WERI-Rb-1 (cell line): ENCODE data around the gene RASAL2.
"Not testable (repeated sequence)": the region's sequence is repeated elsewhere in the genome, so short reads cannot be mapped to it uniquely, and the experiment has no call there.

Experiments
- DNase-seq: peaks from one replicate; pipeline ENCODE4 v3.0.0-alpha.2; 2020
- H3K27ac ChIP-seq: fragments of 250-450 bp; sonication (Bioruptor Pico); 2 replicates; pipeline ENCODE4 v1.5.1; 2020; ENCODE audit warnings: mild to moderate bottlenecking, moderate library complexity
- H3K27me3 ChIP-seq: fragments of 250-450 bp; sonication (Bioruptor Pico); 2 replicates; pipeline ENCODE4 v1.5.1; 2021; ENCODE audit warnings: mild to moderate bottlenecking, low read depth, moderate library complexity; ENCODE audit not compliant: insufficient read depth, severe bottlenecking
- H3K36me3 ChIP-seq: fragments of 250-450 bp; sonication (Bioruptor Pico); 2 replicates; pipeline ENCODE4 v1.5.1; 2020; ENCODE audit warnings: mild to moderate bottlenecking, moderate library complexity
- H3K4me3 ChIP-seq: 2 replicates; pipeline ENCODE4 v1.5.1; 2011; ENCODE audit warnings: low read depth, mild to moderate bottlenecking, control low read depth, low read length
- H3K9me3 ChIP-seq: fragments of 250-450 bp; sonication (Bioruptor Pico); 2 replicates; pipeline ENCODE4 v1.5.1; 2021; ENCODE audit warnings: mild to moderate bottlenecking, moderate library complexity; ENCODE audit not compliant: severe bottlenecking
- TF ChIP-seq, protein P1 (sequence below): IDR thresholded peaks from 2 replicates; pipeline ENCODE4 v1.5.1; 2011; ENCODE audit warnings: low read depth, mild to moderate bottlenecking, control low read depth, inconsistent platforms, low read length

Gene RASAL2

DNA sequence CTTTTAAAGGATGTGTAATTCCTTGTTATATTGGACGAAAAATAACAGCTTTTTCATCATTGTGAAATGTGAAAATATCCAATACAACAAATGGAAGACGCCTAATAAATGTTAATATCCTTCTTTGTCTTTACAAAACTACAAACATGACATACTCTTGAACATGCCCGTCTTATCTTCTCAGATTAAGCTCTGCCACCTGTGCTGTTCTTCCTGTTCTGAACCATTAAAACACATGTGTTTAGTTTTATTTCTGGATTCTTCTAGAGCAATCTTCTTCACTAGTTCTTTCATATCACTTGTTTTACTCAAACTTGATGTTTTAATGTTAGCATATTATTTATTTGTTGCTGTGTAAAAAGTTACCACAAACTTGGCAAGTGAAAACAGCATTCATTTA is 255.9 kb downstream of the RASAL2 start:
- DNase-seq, result no peak
- TF ChIP-seq, protein P1, sequence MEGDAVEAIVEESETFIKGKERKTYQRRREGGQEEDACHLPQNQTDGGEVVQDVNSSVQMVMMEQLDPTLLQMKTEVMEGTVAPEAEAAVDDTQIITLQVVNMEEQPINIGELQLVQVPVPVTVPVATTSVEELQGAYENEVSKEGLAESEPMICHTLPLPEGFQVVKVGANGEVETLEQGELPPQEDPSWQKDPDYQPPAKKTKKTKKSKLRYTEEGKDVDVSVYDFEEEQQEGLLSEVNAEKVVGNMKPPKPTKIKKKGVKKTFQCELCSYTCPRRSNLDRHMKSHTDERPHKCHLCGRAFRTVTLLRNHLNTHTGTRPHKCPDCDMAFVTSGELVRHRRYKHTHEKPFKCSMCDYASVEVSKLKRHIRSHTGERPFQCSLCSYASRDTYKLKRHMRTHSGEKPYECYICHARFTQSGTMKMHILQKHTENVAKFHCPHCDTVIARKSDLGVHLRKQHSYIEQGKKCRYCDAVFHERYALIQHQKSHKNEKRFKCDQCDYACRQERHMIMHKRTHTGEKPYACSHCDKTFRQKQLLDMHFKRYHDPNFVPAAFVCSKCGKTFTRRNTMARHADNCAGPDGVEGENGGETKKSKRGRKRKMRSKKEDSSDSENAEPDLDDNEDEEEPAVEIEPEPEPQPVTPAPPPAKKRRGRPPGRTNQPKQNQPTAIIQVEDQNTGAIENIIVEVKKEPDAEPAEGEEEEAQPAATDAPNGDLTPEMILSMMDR, result no peak
- no peaks in the 10 kb centered on the region for H3K36me3 ChIP-seq
- H3K4me3 ChIP-seq, result no peak overlapping the region
- H3K27ac ChIP-seq, result no peak overlapping the region
- no peaks in the 10 kb centered on the region for H3K27me3 ChIP-seq
- no peaks in the 10 kb centered on the region for H3K9me3 ChIP-seq

DNA sequence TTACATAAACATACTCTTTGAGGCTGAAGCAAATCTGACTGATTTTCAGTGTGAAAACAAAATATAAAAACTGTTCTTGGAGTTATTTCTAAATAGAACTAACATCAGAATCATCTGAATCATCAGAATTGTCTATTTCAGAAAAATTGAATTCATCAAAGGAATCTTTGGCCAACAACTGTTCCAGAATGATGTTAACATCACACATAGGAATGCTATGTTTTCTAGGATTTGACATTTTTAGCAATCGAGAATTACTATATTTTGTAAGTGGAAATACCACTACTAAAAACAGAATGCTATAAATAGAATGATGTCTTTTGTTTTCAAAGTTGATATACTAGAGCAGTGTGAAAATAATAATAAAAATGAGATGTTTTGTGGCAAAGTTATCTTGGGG is 258.0 kb downstream of the RASAL2 start:
- H3K27ac ChIP-seq, H3K9me3 ChIP-seq, H3K27me3 ChIP-seq, H3K4me3 ChIP-seq, DNase-seq, H3K36me3 ChIP-seq: not testable (repeated sequence)

DNA sequence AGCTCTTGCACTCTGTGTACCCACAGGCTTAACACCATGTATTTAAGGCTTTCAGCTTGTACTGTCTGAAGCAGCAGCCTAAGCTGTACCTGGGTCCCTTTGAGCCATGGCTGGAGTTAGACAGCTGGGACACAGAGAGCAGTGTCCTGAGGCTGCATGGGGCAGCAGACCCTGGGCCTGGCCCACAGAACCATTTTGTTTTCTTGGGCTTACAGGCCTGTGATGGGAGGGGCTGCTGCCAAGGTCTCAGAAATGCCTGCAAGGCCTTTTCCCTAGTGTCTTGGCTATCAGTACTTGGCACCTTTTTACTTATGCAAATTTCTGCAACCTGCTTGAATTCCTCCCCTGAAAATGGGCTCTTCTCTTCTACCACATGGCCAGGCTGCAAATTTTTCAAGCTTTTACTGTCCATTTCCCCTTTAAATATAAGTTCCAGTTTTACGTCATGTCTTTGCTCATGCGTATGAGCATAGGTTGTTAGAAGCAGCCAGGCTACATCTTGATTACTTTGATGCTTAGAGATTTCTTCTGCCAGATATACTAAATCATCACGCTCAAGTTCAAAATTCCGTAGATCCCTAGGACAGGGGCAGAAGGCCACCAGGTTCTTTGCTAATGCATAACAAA is 259.0 kb downstream of the RASAL2 start:
- Histone ChIP-seq H3K4me3 (no peak overlapping the region), H3K36me3 (no peaks in the 10 kb centered on the region), H3K9me3 (no peaks in the 10 kb centered on the region), H3K27me3 (no peaks in the 10 kb centered on the region), H3K27ac (no peak overlapping the region)
- TF ChIP-seq, protein P1, result no peak
- no peak for DNase-seq

DNA sequence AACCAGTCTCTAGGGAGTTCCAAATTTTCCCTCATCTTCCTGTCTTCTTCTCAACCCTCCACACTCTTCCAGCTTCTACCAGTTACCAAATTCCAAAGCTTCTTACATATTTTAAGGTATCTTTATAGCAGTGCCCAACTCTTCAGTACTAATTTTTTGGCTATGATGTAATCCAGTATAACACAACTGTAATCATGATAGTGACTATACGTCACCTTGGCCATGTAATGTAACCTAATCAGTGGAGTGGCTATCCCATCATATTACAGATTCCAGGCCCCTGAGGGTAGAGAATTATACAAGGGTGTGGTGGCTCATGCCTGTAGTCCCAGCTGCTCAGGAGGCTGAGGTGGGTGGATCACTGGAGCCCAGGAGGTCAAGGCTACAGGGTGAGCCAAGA is 259.6 kb downstream of the RASAL2 start:
- no peak for DNase-seq
- no peak overlapping the region for H3K27ac ChIP-seq
- H3K36me3 ChIP-seq, result no peaks in the 10 kb centered on the region
- TF ChIP-seq, protein P1, result no peak
- no peaks in the 10 kb centered on the region for H3K27me3 ChIP-seq
- no peak overlapping the region for H3K4me3 ChIP-seq
- no peaks in the 10 kb centered on the region for H3K9me3 ChIP-seq

DNA sequence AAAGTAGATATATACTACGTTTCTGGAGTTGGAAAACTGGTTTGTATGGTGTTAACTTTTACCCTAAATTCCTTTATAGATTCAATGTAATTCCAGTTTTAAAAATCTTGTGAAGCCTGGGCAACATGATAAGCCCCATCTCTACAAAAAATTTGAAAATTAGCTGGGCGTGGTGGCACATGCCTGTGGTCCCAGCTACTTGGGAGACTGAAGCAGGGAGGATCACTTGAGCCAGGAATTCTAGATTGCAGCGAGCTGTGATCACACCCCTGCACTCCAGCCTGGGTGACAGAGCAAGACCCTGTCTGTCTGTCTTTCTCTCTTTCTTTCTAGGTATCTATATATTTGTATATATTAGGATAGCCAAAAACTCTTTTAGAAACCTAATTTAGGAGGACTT is 260.9 kb downstream of the RASAL2 start:
- TF ChIP-seq, protein P1, result no peak
- no peaks in the 10 kb centered on the region for H3K9me3 ChIP-seq
- H3K36me3 ChIP-seq, result no peaks in the 10 kb centered on the region
- DNase-seq, result no peak
- H3K27me3 ChIP-seq, result no peaks in the 10 kb centered on the region
- no peak overlapping the region for H3K27ac ChIP-seq
- no peak overlapping the region for H3K4me3 ChIP-seq

DNA sequence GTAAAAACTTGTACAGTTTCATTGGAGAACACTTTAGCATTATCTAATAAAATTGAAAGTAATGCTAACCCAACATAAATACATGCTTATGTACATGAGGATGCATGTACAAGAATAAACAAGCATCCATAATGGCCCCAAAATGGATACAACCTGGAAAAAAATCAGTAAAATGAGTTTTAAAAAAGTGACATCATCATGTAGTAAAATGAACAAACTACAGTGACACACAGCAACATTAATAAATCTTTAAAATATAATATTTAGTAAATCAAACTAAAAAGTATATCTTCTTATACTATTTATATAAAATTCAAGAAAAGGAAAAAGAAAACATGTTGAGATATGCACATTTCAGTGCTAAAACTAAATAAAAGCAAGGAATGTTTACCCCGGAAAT is 262.4 kb downstream of the RASAL2 start:
- H3K27me3 ChIP-seq, result no peaks in the 10 kb centered on the region

More for the DNA sequence above, 262.4 kb downstream of the RASAL2 start:
- Histone ChIP-seq H3K27ac (no peak overlapping the region), H3K36me3 (no peaks in the 10 kb centered on the region), H3K9me3 (no peaks in the 10 kb centered on the region), H3K4me3 (no peak overlapping the region)
- DNase-seq, result no peak
- TF ChIP-seq, protein P1, result no peak
